Stimulated activated CD8-positive, alpha-beta memory T cell treated with anti-CD3 and anti-CD28 coated beads, Interleukin-4, amount 100 ng/mL, for 4 hours (primary cell): Measurements from ENCODE around the gene CANX.

Experiments
- DNase-seq, 2 donors: peaks; one replicate each; pipeline ENCODE4 v3.0.0-alpha.2; 2020; ENCODE audit warnings: low read depth in 2 of 2, low spot score in 1 of 2

Gene CANX

GRCh38 chr5:179774442-179774841, 75.7 kb downstream of the CANX start:
- no peak for DNase-seq

GRCh38 chr5:179776411-179776938, 77.7 kb downstream of the CANX start:
- DNase-seq: no peak

- DNase-seq: no peak
These were observed 78.7 kb downstream of the CANX start for GRCh38 chr5:179777456-179777855.

- DNase-seq: no peak
These were observed 79.1 kb downstream of the CANX start for GRCh38 chr5:179777909-179778308.

GRCh38 chr5:179778591-179778990, 79.8 kb downstream of the CANX start:
- DNase-seq: no peak

- DNase-seq: no peak
These were observed 81.1 kb downstream of the CANX start for GRCh38 chr5:179779826-179780225.

- DNase-seq: no peak
These were observed 81.6 kb downstream of the CANX start for GRCh38 chr5:179780362-179780761.
